Measurements from ENCODE around the gene IGDCC3.

GRCh38 chr15:65310431-65311137 lies 67.2 kb downstream of the IGDCC3 start:
- no peak for TF ChIP-seq POLR2AphosphoS5 (IDR thresholded peaks at IDR 0.05; ENCODE audit: borderline replicate concordance, low read depth, low read length)
- no peak for TF ChIP-seq EZH2 (IDR thresholded peaks at IDR 0.05)

Data from SK-N-MC (cell line).